Osteocyte (in vitro differentiated cells): Measurements from ENCODE around the gene TBRG4. TPM values are rescaled to one million over a fixed set of nuclear protein-coding genes. Genes with fewer than 3 reads are reported as not detected.

Experiments
- DNase-seq: peaks from one replicate; pipeline ENCODE4 v3.0.0; 2021; ENCODE audit warnings: mixed read lengths; ENCODE audit not compliant: unreplicated experiment; ENCODE audit errors: extremely low spot score
- H3K27ac Mint-ChIP-seq: one replicate; pipeline ENCODE4 v1.8.0; 2021; ENCODE audit warnings: mild to moderate bottlenecking, mixed read lengths; ENCODE audit not compliant: unreplicated experiment
- H3K27me3 Mint-ChIP-seq: one replicate; pipeline ENCODE4 v1.8.0; 2021; ENCODE audit warnings: mixed read lengths; ENCODE audit not compliant: unreplicated experiment
- H3K36me3 Mint-ChIP-seq: one replicate; pipeline ENCODE4 v1.8.0; 2021; ENCODE audit warnings: mixed read lengths; ENCODE audit not compliant: unreplicated experiment
- H3K4me1 Mint-ChIP-seq: one replicate; pipeline ENCODE4 v1.8.0; 2021; ENCODE audit warnings: mixed read lengths; ENCODE audit not compliant: unreplicated experiment
- H3K4me3 Mint-ChIP-seq: one replicate; pipeline ENCODE4 v1.8.0; 2021; ENCODE audit warnings: mild to moderate bottlenecking, moderate library complexity, mixed read lengths; ENCODE audit not compliant: unreplicated experiment
- H3K9me3 Mint-ChIP-seq: one replicate; pipeline ENCODE4 v1.8.0; 2021; ENCODE audit warnings: mixed read lengths; ENCODE audit not compliant: unreplicated experiment
- CTCF ChIP-seq: fragments of 200-600 bp; sonication (generic); IDR thresholded peaks from 2 replicates; pipeline ENCODE4 v1.5.0; 2021; ENCODE audit warnings: antibody characterized with exemption, mild to moderate bottlenecking, moderate library complexity
- total RNA-seq: library from RNA; stranded (reverse); gene quantifications from 2 replicates; pipeline ENCODE4 v1.2.1, GENCODE V29; 2021

TBRG4 gene
- total RNA-seq, 1 donor from 2014 or later: 54.9 TPM

- Mint-ChIP-seq H3K27me3 (peaks cover 3% of the 10 kb centered on the region), H3K27ac (no peak overlapping the region), H3K9me3 (no peaks in the 10 kb centered on the region), H3K4me1 (no peaks in the 10 kb centered on the region), H3K4me3 (no peak overlapping the region), H3K36me3 (no peaks in the 10 kb centered on the region)
- no peak for TF ChIP-seq CTCF
- no peak for DNase-seq
These were observed 11.7 kb upstream of the TBRG4 start for GRCh38 chr7:45122975-45123860.

- H3K36me3 Mint-ChIP-seq: no peaks in the 10 kb centered on the region
- TF ChIP-seq CTCF: no peak
- H3K4me1 Mint-ChIP-seq: no peaks in the 10 kb centered on the region
- H3K27ac Mint-ChIP-seq: no peak overlapping the region
- no peak for DNase-seq
- no peaks in the 10 kb centered on the region for H3K9me3 Mint-ChIP-seq
- H3K4me3 Mint-ChIP-seq: no peak overlapping the region
- H3K27me3 Mint-ChIP-seq: peaks cover 18% of the 10 kb centered on the region
These were observed 8.1 kb upstream of the TBRG4 start for GRCh38 chr7:45119550-45119949.

- Mint-ChIP-seq H3K4me1 (no peaks in the 10 kb centered on the region), H3K27me3 (peaks cover 23% of the 10 kb centered on the region), H3K9me3 (no peaks in the 10 kb centered on the region), H3K36me3 (no peaks in the 10 kb centered on the region), H3K4me3 (no peak overlapping the region), H3K27ac (no peak overlapping the region)
- DNase-seq: no peak
- no peak for TF ChIP-seq CTCF
These were observed 7.4 kb upstream of the TBRG4 start for GRCh38 chr7:45118889-45119331.

- TF ChIP-seq CTCF: no peak
- Mint-ChIP-seq H3K4me1 (no peaks in the 10 kb centered on the region), H3K4me3 (no peak overlapping the region), H3K9me3 (no peaks in the 10 kb centered on the region), H3K27me3 (peaks cover 26% of the 10 kb centered on the region), H3K36me3 (no peaks in the 10 kb centered on the region), H3K27ac (no peak overlapping the region)
- no peak for DNase-seq
These were observed 6.8 kb upstream of the TBRG4 start for GRCh38 chr7:45118292-45118691.

- Mint-ChIP-seq H3K9me3 (no peaks in the 10 kb centered on the region), H3K27ac (no peak overlapping the region), H3K27me3 (peaks cover 33% of the 10 kb centered on the region), H3K4me1 (peaks cover 4% of the 10 kb centered on the region), H3K36me3 (no peaks in the 10 kb centered on the region), H3K4me3 (no peak overlapping the region)
- TF ChIP-seq CTCF: no peak
- no peak for DNase-seq
These were observed 6.1 kb upstream of the TBRG4 start for GRCh38 chr7:45117582-45117981.
